T follicular helper cell (primary cell): ENCODE results near the gene IQGAP1.

Experiments
- DNase-seq: peaks from one replicate; pipeline ENCODE4 v3.0.0-alpha.2; 2020; ENCODE audit warnings: low read depth

The IQGAP1 gene

GRCh38 chr15:90529011-90529370 lies 140.9 kb downstream of the IQGAP1 start:
- no peak for DNase-seq

DNA sequence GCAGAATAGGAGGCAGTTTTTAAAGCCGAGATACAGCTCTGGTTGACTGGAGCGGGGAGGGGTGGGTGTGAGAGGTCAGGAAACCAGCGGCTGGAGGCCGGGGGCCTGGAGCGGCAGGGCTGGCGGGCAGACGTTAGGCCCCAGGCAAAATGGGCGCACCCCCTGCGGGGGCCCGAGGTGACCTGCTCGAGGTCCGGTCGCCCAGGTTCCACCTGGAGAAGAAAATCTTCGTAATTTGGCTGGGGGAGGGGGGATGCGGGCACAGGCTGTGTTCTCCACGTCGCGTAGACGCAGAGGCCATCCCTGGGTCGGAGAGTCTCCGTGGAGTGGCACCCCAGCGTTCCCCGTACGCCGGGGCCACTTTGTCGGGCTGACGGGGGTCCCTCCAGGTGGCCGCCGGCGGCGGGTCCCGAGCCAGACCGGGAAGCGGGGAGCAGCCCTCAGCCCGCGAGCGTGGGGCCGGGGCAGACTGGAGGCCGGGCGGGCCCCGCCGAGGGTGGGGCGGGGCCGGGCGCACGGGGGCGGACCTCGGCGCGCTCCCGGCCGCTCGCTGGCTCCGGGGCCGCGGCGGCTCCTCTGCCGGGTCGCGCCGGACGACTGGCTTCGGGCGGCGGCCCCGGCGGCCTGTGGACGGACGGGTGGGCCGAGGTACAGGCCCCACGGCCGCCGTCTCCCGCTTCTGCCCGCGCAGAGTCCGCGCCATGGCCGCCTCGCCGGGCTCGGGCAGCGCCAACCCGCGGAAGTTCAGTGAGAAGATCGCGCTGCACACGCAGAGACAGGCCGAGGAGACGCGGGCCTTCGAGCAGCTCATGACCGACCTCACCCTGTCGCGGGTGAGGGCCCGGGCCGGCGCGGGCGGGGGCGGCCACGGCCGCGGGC lies 141.6 kb downstream of the IQGAP1 start, which contains the start of gene CRTC3:
Gene CRTC3, plus strand, starts transcription at position 553 of the 879 bp plus-strand sequence. Its CDS starts 149 bp downstream, at position 702.
- DNase-seq: peak; percentile 25

GRCh38 chr15:90530250-90531051 lies 142.4 kb downstream of the IQGAP1 start:
- DNase-seq: peak; percentile 22

- no peak for DNase-seq
Measured at GRCh38 chr15:90531147-90531546, 143.1 kb downstream of the IQGAP1 start.

- no peak for DNase-seq
Measured at GRCh38 chr15:90535254-90535653, 147.2 kb downstream of the IQGAP1 start.

GRCh38 chr15:90539789-90540188 lies 151.7 kb downstream of the IQGAP1 start:
- no peak for DNase-seq

DNA sequence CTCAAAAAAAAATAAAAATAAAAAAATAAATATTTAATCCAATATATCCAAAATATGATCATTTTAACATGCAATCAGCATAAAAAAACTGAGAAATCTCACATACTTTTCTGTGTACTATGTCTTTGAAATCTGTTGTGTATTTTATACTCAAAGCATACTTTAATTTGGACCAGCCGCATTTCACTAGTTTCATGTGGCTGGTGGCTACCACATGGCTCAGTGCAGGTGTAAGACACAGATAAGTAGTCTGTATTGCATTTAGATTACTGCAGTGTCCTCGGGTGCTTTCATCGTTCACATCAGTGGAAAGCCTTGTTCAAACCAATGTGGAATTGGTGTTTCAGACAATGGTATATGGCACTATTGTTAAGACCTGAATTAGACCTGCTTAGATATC lies 152.7 kb downstream of the IQGAP1 start:
- no peak for DNase-seq

DNA sequence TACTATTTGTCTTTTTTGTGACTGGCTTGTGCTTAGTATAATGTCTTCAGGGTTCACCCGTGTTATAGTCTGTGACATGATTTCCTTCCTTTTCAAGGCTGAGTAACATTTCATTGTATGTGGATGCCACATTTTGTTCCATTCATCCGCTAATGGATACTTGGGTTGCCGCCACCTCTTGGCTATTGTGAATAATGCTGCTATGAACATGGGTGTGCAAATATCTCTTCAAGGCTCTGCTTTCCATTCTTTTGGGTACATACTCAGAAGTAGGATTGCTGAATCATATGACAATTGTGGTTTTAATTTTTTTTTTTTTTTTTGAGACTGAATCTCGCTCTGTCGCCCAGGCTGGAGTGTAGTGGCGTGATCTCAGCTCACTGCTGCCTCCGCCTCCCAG lies 157.1 kb downstream of the IQGAP1 start:
- no peak for DNase-seq

GRCh38 chr15:90547540-90547939 lies 159.5 kb downstream of the IQGAP1 start:
- no peak for DNase-seq

DNA sequence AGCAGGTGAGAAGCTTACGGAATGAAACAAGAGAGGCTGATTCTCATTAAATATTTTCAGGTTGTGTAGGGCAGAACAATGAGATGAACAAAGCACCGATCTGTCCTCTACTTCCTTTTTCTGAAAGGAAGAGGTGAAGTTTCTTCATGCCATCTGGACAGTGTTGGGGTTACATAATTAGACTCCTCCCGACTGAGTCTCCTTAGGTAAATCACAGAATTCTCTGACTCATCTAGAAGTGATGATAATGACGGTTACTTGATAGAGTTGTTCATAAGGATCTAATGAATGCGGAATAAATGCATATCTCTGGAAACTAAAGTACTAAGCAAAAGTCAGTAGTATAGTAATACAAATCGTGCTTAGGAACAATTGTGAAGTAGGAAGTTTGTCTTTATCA lies 162.9 kb downstream of the IQGAP1 start:
- DNase-seq: no peak
